NCI-H1694 (cell line): ENCODE results near the gene NUB1.

Experiments used
- DNase-seq: peaks from one replicate; lab custom pipeline; 2025; lab: John Stamatoyannopoulos, UW

The NUB1 gene

GRCh38 chr7:151345576-151346469 is 4.2 kb downstream of the NUB1 start:
- DNase-seq: no peak

GRCh38 chr7:151346470-151346769 is 4.8 kb downstream of the NUB1 start:
- DNase-seq: no peak

- no peak for DNase-seq
Observed at GRCh38 chr7:151347200-151347599, 5.6 kb downstream of the NUB1 start.

GRCh38 chr7:151348970-151349369 is 7.4 kb downstream of the NUB1 start:
- DNase-seq: no peak

GRCh38 chr7:151349507-151349853 is 7.9 kb downstream of the NUB1 start:
- DNase-seq: no peak

GRCh38 chr7:151351027-151351426 is 9.4 kb downstream of the NUB1 start:
- DNase-seq: peak; percentile 9

GRCh38 chr7:151351967-151352366 is 10.4 kb downstream of the NUB1 start:
- no peak for DNase-seq

GRCh38 chr7:151352512-151352911 is 10.9 kb downstream of the NUB1 start:
- no peak for DNase-seq

GRCh38 chr7:151361193-151361959 is 19.8 kb downstream of the NUB1 start:
- no peak for DNase-seq

GRCh38 chr7:151363182-151363581 is 21.6 kb downstream of the NUB1 start:
- no peak for DNase-seq

- DNase-seq: no peak
Observed at GRCh38 chr7:151366166-151366879, 24.7 kb downstream of the NUB1 start.

GRCh38 chr7:151366880-151367222 is 25.2 kb downstream of the NUB1 start:
- DNase-seq: no peak

- no peak for DNase-seq
Observed at GRCh38 chr7:151367284-151367683, 25.7 kb downstream of the NUB1 start.

GRCh38 chr7:151368136-151368571 is 26.5 kb downstream of the NUB1 start:
- DNase-seq: peak; percentile 67

GRCh38 chr7:151371266-151371665 is 29.7 kb downstream of the NUB1 start:
- DNase-seq: no peak

- DNase-seq: no peak
Observed at GRCh38 chr7:151372612-151373265, 31.1 kb downstream of the NUB1 start.

- no peak for DNase-seq
Observed at GRCh38 chr7:151373599-151373998, 32.0 kb downstream of the NUB1 start.

GRCh38 chr7:151374139-151374538 is 32.5 kb downstream of the NUB1 start:
- no peak for DNase-seq

- DNase-seq: no peak
Observed at GRCh38 chr7:151374726-151375125, 33.1 kb downstream of the NUB1 start.

GRCh38 chr7:151375530-151376217 is 34.1 kb downstream of the NUB1 start:
- DNase-seq: no peak

GRCh38 chr7:151376218-151376902 is 34.7 kb downstream of the NUB1 start:
- DNase-seq: no peak
